ENCODE measurements around the gene SLC22A23.

The SLC22A23 gene

DNA sequence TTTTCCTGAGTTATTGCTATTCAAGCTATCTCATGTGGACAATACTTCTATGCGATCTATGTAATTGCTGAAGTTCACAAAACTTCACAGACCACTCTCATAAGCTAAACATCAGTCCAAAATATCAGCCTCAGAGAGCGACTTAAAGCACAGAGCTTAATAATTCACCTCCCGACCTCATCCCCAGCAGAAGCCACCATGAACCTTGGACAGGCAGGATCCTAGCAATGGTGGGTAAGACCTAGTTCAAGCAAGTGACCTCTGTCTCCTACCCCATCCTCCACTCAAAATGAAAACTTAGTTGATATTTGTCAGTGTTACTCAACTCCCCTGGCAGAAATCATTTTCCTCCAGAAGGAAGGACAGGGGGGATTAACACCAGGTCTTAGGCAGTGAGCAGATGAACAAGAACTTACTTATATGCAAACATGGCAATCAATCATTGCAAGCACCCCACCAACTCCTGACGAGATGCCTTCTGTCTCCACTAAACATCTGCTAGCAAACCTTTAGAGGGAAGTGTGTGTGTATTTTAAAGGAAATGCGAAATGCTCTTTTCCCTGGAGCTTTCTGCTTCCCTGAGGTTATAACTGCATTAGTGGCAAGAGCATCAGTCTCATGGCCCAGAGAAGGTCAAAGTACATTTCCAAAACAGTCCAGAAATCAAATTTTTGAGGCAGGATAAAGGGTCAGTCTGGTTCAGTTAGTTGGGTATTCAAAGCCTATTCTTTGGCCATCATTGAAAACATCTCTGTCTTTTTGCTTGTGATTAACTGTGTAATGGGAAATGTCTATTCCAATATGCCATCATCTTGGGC, 90.0 kb downstream of the SLC22A23 start:
- Histone ChIP-seq H3K27me3 (ENCODE audit: control insufficient read depth, insufficient read depth, low read length) (no peaks in the 10 kb centered on the region), H3K9ac (ENCODE audit: low read length) (no peak overlapping the region), H3K9me3 (ENCODE audit: control insufficient read depth, low read depth, low read length) (no peaks in the 10 kb centered on the region), H3K27ac (ENCODE audit: low read length) (no peak overlapping the region), H3K4me1 (ENCODE audit: control insufficient read depth, low read depth, low read length) (peaks cover 7% of the 10 kb centered on the region), H3K36me3 (ENCODE audit: control insufficient read depth, low read depth, low read length) (no peaks in the 10 kb centered on the region), H3K4me3 (ENCODE audit: low read length) (no peak overlapping the region)

DNA sequence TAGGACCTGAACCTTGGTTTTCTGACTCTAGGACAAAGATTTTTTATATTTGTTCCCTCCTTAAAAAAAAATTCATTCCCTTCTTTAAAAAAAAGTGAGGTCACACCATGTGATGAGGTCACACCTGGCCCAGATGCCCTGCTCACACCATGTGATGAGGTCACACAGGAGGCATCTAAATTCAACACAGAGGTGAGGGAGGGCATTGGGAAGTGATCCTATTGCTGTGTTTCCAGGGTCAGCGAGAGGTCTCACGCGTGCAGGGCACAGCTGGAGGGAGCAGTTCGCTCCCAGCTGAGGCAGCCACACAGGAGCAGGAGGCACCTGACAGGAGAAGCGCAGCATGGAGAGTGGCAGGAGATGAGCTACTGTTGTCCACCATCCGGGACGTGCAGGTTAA, 92.5 kb downstream of the SLC22A23 start:
- H3K9ac ChIP-seq (ENCODE audit: low read length), result no peak overlapping the region
- no peak overlapping the region for H3K4me3 ChIP-seq (ENCODE audit: low read length)
- no peak overlapping the region for H3K27ac ChIP-seq (ENCODE audit: low read length)
- H3K4me1 ChIP-seq (ENCODE audit: control insufficient read depth, low read depth, low read length), result peaks cover 4% of the 10 kb centered on the region
- H3K9me3 ChIP-seq (ENCODE audit: control insufficient read depth, low read depth, low read length), result no peaks in the 10 kb centered on the region
- H3K36me3 ChIP-seq (ENCODE audit: control insufficient read depth, low read depth, low read length), result no peaks in the 10 kb centered on the region
- H3K27me3 ChIP-seq (ENCODE audit: control insufficient read depth, insufficient read depth, low read length), result no peaks in the 10 kb centered on the region

DNA sequence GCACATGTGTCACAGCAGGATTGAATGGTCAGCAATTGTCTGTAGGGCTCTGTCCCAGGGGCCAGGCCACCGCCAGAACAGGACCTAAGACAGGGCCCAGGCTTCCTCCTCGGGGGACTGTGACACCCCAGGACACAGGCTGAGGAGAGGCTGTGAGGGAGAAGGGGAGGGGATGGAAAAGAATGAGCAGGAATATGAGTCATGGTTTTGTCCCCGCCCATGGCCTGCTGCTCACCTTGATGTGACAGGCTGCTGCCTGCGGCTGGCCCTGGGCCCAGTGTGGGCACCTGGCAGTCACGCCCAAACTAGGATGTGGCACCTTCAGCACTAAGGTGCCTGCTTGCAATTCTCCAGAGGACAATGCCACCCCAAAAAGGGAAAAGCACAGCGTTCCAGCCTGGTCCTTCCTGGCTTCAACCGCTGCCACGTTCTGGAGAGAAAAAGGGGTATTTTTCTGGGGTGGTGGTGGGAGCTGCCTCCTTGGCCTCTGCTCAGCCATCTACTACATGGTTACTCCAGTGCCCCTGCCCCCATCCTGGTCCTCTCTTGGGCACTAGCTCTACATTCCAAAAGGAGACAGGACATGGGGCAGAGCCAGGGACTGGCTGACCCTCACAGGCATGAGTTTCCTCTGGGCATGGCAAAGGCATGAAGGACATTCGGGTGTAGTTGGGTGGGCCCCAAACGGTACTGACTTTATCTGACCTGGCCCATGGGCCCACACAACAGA, 93.4 kb downstream of the SLC22A23 start:
- Histone ChIP-seq H3K27me3 (ENCODE audit: control insufficient read depth, insufficient read depth, low read length) (no peaks in the 10 kb centered on the region), H3K9me3 (ENCODE audit: control insufficient read depth, low read depth, low read length) (no peaks in the 10 kb centered on the region), H3K4me1 (ENCODE audit: control insufficient read depth, low read depth, low read length) (peaks cover 4% of the 10 kb centered on the region), H3K27ac (ENCODE audit: low read length) (no peak overlapping the region), H3K4me3 (ENCODE audit: low read length) (no peak overlapping the region), H3K9ac (ENCODE audit: low read length) (no peak overlapping the region), H3K36me3 (ENCODE audit: control insufficient read depth, low read depth, low read length) (no peaks in the 10 kb centered on the region)

DNA sequence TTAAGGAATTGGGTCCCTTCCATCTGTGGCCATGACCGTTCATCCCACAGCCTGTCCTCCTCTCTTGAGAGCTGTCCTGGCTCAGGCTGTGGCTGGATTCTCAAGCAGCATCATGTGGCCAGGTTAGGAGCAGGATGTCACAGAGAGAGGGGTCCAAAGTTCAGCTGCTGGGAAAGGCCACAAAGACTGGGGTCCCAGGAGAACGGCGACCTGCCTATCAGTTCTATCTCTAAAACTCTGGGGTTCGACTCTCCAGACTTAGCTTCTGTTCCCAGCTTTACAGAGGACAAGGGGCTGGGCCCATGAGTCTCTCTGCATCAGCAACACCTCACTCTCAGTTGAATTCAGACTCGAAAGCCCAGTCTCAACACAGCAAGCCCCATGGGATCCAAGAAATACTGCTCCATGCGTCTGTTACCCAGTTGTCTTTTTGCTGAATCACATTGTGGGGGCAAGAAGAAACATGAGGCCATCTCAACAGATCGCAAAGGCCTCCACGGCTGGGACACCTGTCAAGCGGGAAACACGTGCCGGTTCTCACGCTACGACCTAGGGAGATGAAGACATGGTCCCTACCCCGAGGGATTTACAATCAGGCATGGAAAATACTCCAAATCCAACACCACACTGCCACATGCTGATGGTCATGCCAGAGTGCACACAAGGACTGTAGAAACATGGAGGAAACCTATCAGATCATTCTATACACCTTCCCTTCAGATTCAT, 95.4 kb downstream of the SLC22A23 start:
- peaks cover 15% of the 10 kb centered on the region for H3K4me1 ChIP-seq (ENCODE audit: control insufficient read depth, low read depth, low read length)
- no peaks in the 10 kb centered on the region for H3K9me3 ChIP-seq (ENCODE audit: control insufficient read depth, low read depth, low read length)
- no peak overlapping the region for H3K27ac ChIP-seq (ENCODE audit: low read length)
- H3K36me3 ChIP-seq (ENCODE audit: control insufficient read depth, low read depth, low read length), result no peaks in the 10 kb centered on the region
- no peak overlapping the region for H3K9ac ChIP-seq (ENCODE audit: low read length)
- no peak overlapping the region for H3K4me3 ChIP-seq (ENCODE audit: low read length)
- no peaks in the 10 kb centered on the region for H3K27me3 ChIP-seq (ENCODE audit: control insufficient read depth, insufficient read depth, low read length)

DNA sequence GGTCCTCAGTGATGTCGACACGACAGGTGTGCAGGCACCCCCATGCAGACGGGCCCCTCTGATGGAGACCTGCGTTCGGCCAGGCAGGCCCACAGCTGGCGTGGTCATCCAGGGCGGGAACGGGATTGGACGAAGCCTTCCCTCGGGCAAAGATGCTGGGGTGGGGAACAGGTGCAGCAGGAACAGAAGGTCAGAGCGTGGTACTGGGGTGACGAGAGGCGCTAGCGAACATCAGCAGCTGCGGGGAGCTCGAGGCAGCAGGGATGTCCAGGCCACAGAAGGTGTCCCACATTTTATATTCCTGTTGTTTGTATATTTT, 96.2 kb downstream of the SLC22A23 start:
- H3K4me3 ChIP-seq (ENCODE audit: low read length), result no peak overlapping the region
- no peak overlapping the region for H3K27ac ChIP-seq (ENCODE audit: low read length)
- H3K9ac ChIP-seq (ENCODE audit: low read length), result no peak overlapping the region
- H3K27me3 ChIP-seq (ENCODE audit: control insufficient read depth, insufficient read depth, low read length), result no peaks in the 10 kb centered on the region
- no peaks in the 10 kb centered on the region for H3K36me3 ChIP-seq (ENCODE audit: control insufficient read depth, low read depth, low read length)
- no peaks in the 10 kb centered on the region for H3K9me3 ChIP-seq (ENCODE audit: control insufficient read depth, low read depth, low read length)
- H3K4me1 ChIP-seq (ENCODE audit: control insufficient read depth, low read depth, low read length), result peaks cover 18% of the 10 kb centered on the region

DNA sequence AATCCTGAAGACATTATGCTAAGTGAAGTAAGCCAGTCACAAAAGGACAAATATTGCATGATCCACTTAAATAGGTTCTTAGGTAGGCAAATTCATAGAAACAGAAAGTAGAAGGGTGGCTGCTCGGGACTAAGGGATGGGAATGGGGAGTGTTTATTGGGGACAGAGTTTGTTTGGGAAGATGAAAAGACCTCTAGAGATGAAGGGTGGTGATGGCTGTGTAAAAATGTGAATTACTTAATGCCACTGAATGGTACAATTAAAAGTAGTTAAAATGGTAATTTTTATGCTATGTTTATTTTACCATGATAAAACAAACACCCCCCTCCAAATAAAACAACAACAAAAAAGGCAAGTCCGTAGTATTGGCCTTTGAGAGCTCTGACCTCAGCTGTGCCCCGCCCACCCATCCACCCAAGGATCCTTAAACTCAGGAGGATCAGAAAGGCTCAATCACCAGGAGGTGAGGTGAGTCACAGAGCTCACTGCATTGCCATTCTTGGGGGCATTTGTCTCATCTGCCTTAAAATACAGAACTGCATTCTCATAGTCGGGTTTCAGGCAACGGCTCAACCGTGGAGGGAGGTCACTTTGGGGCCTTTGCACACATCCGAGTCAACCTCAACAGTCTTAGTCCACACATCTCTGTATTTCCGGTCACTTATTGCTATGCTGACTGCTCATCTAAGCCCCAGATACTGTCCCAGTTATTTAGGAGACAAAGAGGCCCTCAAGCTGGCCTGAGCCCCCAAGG, 96.7 kb downstream of the SLC22A23 start:
- Histone ChIP-seq H3K4me3 (ENCODE audit: low read length) (no peak overlapping the region), H3K9me3 (ENCODE audit: control insufficient read depth, low read depth, low read length) (no peaks in the 10 kb centered on the region), H3K9ac (ENCODE audit: low read length) (no peak overlapping the region), H3K27ac (ENCODE audit: low read length) (no peak overlapping the region), H3K4me1 (ENCODE audit: control insufficient read depth, low read depth, low read length) (peaks cover 22% of the 10 kb centered on the region), H3K36me3 (ENCODE audit: control insufficient read depth, low read depth, low read length) (no peaks in the 10 kb centered on the region), H3K27me3 (ENCODE audit: control insufficient read depth, insufficient read depth, low read length) (no peaks in the 10 kb centered on the region)

DNA sequence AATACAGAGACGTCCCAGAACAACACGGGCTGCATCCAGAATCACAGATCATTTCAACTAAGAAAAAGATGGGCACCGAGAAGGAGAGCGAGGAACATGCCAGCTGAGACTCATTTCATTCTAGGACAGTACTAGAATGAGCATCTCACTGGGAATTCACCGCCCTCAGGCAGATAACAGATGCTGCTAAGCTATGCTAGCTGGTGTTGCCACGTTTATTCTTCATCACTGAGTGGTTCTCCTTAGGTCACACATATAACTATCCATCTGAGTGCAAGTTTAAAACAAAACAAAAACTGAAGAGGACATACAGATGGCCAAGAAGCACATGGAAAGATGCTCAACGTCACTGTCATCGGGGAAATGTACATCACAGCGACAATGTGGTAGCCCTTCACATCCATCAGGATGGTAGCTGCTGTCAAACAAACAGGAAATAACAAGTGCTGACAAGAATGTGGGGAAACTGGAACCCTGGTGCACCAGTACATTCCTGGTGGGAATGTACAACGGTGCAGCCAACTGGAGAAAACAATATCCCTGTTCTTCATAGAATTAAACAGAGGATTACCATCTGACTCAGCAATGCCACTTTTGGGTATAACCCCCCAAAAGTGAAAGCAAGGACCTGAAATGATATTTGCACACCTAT, 97.6 kb downstream of the SLC22A23 start:
- H3K9ac ChIP-seq (ENCODE audit: low read length), result no peak overlapping the region
- H3K27ac ChIP-seq (ENCODE audit: low read length), result no peak overlapping the region
- H3K36me3 ChIP-seq (ENCODE audit: control insufficient read depth, low read depth, low read length), result no peaks in the 10 kb centered on the region
- H3K9me3 ChIP-seq (ENCODE audit: control insufficient read depth, low read depth, low read length), result no peaks in the 10 kb centered on the region
- H3K4me3 ChIP-seq (ENCODE audit: low read length), result no peak overlapping the region
- peaks cover 22% of the 10 kb centered on the region for H3K4me1 ChIP-seq (ENCODE audit: control insufficient read depth, low read depth, low read length)
- H3K27me3 ChIP-seq (ENCODE audit: control insufficient read depth, insufficient read depth, low read length), result no peaks in the 10 kb centered on the region

DNA sequence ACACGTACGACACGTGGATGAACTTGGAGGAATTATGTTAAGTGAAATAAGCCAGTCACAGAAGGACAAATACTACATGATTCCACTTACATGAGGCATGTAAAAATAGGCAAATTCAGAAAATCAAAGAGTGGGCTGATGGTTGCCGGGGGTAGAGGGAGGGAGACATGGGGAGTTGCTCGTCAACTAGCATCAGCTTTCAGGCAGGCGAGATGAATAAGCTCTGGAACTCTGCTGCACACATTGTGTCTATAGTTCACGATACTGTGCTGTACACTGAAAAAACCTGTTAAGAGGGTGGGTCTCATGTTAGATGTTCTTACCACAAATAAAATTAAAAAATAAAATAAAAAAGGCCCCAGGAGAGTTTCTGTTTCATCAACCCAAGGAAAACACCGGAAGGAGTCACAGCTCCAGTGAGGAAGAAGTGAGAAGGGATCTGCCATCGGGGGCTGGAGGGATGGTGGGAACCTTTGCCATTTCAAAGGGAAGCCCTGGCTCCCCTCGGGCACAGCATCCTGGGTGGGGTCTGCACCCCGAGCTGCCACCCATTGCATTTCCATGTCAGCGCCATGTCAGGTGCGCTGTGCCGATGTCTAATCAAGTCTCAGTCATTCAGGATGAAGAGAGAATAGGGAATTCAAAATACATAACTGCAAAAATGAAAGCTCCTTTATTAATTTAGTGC, 98.3 kb downstream of the SLC22A23 start:
- H3K9ac ChIP-seq (ENCODE audit: low read length), result no peak overlapping the region
- H3K4me1 ChIP-seq (ENCODE audit: control insufficient read depth, low read depth, low read length), result peaks cover 22% of the 10 kb centered on the region
- no peak overlapping the region for H3K27ac ChIP-seq (ENCODE audit: low read length)
- no peaks in the 10 kb centered on the region for H3K36me3 ChIP-seq (ENCODE audit: control insufficient read depth, low read depth, low read length)
- H3K27me3 ChIP-seq (ENCODE audit: control insufficient read depth, insufficient read depth, low read length), result no peaks in the 10 kb centered on the region
- H3K4me3 ChIP-seq (ENCODE audit: low read length), result no peak overlapping the region
- H3K9me3 ChIP-seq (ENCODE audit: control insufficient read depth, low read depth, low read length), result no peaks in the 10 kb centered on the region

DNA sequence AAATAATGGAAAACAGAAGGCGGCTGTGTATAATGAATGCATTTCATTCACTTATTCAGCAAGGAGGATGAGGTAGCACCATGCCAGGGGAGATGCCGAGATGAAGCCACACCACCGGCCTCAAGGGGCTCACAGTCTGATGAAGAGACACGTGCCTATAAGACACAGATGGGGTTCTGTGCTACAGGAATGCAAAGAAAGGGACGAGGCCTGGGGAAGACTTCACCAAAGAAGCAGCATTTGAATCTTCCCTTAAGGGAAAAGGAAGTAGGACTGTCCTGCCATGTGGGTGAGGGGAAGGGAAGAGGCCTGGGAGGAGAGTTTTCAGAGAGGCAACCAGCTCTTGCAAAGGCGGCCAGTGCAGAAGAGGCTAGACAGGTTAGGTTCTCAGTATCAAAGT, 99.2 kb downstream of the SLC22A23 start:
- no peaks in the 10 kb centered on the region for H3K27me3 ChIP-seq (ENCODE audit: control insufficient read depth, insufficient read depth, low read length)
- no peak overlapping the region for H3K4me3 ChIP-seq (ENCODE audit: low read length)
- no peaks in the 10 kb centered on the region for H3K9me3 ChIP-seq (ENCODE audit: control insufficient read depth, low read depth, low read length)
- peaks cover 21% of the 10 kb centered on the region for H3K4me1 ChIP-seq (ENCODE audit: control insufficient read depth, low read depth, low read length)
- H3K27ac ChIP-seq (ENCODE audit: low read length), result no peak overlapping the region
- H3K9ac ChIP-seq (ENCODE audit: low read length), result no peak overlapping the region
- no peaks in the 10 kb centered on the region for H3K36me3 ChIP-seq (ENCODE audit: control insufficient read depth, low read depth, low read length)

DNA sequence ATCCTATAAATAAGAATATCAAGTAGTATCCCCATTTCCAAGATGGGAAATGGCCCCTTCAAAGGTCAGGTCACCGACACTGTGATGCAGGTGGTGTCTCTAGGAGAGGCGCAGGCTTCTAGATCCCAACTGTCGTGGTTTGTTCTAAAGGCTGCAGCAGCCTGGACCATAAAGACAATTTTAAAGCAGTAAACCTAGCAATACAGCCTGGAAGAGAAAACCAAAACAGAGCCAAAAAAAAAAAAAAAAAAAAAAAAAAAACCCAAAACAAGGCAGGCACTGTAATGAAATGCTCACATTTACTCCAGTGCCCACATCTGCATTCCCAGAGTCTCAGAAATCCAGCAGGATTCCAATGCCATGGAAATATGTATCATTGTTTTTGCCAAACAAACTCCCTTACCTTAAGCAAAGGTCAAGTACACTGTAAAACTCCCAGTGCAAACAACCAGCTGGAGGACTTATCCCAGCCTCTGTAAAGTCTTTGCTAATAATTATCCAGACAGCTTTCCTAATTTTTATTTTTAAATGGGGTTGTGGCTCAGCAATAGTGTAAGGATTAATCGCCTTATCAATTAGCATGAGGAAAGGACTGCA, 99.9 kb downstream of the SLC22A23 start:
- Histone ChIP-seq H3K27ac (ENCODE audit: low read length) (peak overlapping the region; percentile 69), H3K9me3 (ENCODE audit: control insufficient read depth, low read depth, low read length) (no peaks in the 10 kb centered on the region), H3K9ac (ENCODE audit: low read length) (peak overlapping the region; percentile 46), H3K27me3 (ENCODE audit: control insufficient read depth, insufficient read depth, low read length) (no peaks in the 10 kb centered on the region), H3K4me3 (ENCODE audit: low read length) (peak overlapping the region; percentile 62), H3K36me3 (ENCODE audit: control insufficient read depth, low read depth, low read length) (no peaks in the 10 kb centered on the region), H3K4me1 (ENCODE audit: control insufficient read depth, low read depth, low read length) (peaks cover 23% of the 10 kb centered on the region)

Measured in iPS-18a (cell line).